GM12878 (cell line): Measurements from ENCODE around the gene CCDC197. TPM values are rescaled to one million over a fixed set of nuclear protein-coding genes. Genes with fewer than 3 reads are reported as not detected.

Experiments used
- ATAC-seq: fragments of 200-7000 bp; cut with Tn5 transposase; 3 replicates; pipeline ENCODE4 v1.9.1; 2020; ENCODE audit warnings: mild to moderate bottlenecking, moderate library complexity
- BruUV-seq: library from RNA; stranded (reverse); fragments of 400-500 nt; replicated peaks from 2 replicates; lab custom pipeline; 2021; lab: Mats Ljungman, UMichigan
- CTCF ChIA-PET: fragments of 300-600 bp; sonication (Branson Sonifier 250); formaldehyde crosslinking; extraction: SDS; loops from one replicate; lab custom pipeline; 2021; ENCODE audit warnings: inconsistent platforms; lab: Yijun Ruan, JAX
- POLR2A ChIA-PET: fragments of 350-600 bp; formaldehyde crosslinking; extraction: SDS; loops from one replicate; lab custom pipeline; 2021; ENCODE audit warnings: inconsistent platforms; lab: Charles Lee
- RAD21 ChIA-PET: fragments of 300-600 bp; sonication (Branson Sonifier 250); formaldehyde crosslinking; loops from one replicate; lab custom pipeline; 2023; ENCODE audit warnings: antibody characterized with exemption; ENCODE audit not compliant: unreplicated experiment; lab: Charles Lee
- SMC1A ChIA-PET: fragments of 300-600 bp; sonication (Branson Sonifier 250); formaldehyde crosslinking; loops from one replicate; lab custom pipeline; 2023; ENCODE audit not compliant: unreplicated experiment, uncharacterized antibody; lab: Charles Lee
- DNase-seq: peaks from one replicate; pipeline ENCODE4 v3.0.0-alpha.2; 2011; ENCODE audit warnings: low read depth, low spot score
- FAIRE-seq: peaks from 3 replicates; lab custom pipeline; 2011; peaks lifted over from hg19 to GRCh38; lab: Jason Lieb, UNC
- H2AFZ ChIP-seq: 2 replicates; pipeline ENCODE4 v1.6.0; 2011; ENCODE audit warnings: low read depth, low read length, control low read depth; ENCODE audit not compliant: control insufficient read depth
- H3K27ac ChIP-seq: 2 replicates; pipeline ENCODE4 v1.5.1; 2011; ENCODE audit warnings: control low read depth; ENCODE audit not compliant: control insufficient read depth, insufficient read depth
- H3K27me3 ChIP-seq, 2 experiments: replicated peaks in 1 of 2; 2 replicates each; pipeline versions ENCODE4 v1.6.0 to v1.6.1; 2011; ENCODE audit warnings: low read length in 1 of 2; ENCODE audit not compliant: control insufficient read depth in 2 of 2, insufficient read depth in 2 of 2
- H3K36me3 ChIP-seq, 2 experiments: 2 replicates each; pipeline ENCODE4 v1.5.1; 2011; ENCODE audit warnings: low read length in 1 of 2; ENCODE audit not compliant: control insufficient read depth in 2 of 2, insufficient read depth in 2 of 2
- H3K4me1 ChIP-seq: 2 replicates; pipeline ENCODE4 v1.6.1; 2011; ENCODE audit warnings: mild to moderate bottlenecking, low read length, moderate library complexity, mixed read lengths; ENCODE audit not compliant: control insufficient read depth, insufficient read depth
- H3K4me2 ChIP-seq: 2 replicates; pipeline ENCODE4 v1.6.0; 2011; ENCODE audit warnings: control low read depth; ENCODE audit not compliant: control insufficient read depth, insufficient read depth
- H3K4me3 ChIP-seq: fragments of 200-600 bp; sonication (generic); 2 replicates; pipeline ENCODE4 v1.5.1; 2016
- H3K79me2 ChIP-seq: 2 replicates; pipeline ENCODE4 v1.6.0; 2011; ENCODE audit warnings: low read length; ENCODE audit not compliant: control insufficient read depth, insufficient read depth
- H3K9ac ChIP-seq: 2 replicates; pipeline ENCODE4 v1.8.0; 2011; ENCODE audit warnings: low read length, control low read depth, mixed read lengths; ENCODE audit not compliant: control insufficient read depth, insufficient read depth
- H3K9me3 ChIP-seq: replicated peaks from 3 replicates; pipeline ENCODE4 v1.5.1; 2011; ENCODE audit warnings: mild to moderate bottlenecking, low read length; ENCODE audit not compliant: control insufficient read depth, insufficient read depth
- H4K20me1 ChIP-seq: 2 replicates; pipeline ENCODE4 v1.6.0; 2011; ENCODE audit not compliant: control insufficient read depth, insufficient read depth
- CEBPB ChIP-seq, 2 experiments: fragments of 150-350 bp in 1 of 2; IDR thresholded peaks; 2 replicates each; pipeline ENCODE4 v1.6.1; 2012 to 2014; ENCODE audit warnings: low read depth in 2 of 2, low read length in 2 of 2, borderline replicate concordance in 1 of 2, inconsistent platforms in 1 of 2
- IRF5 ChIP-seq: fragments of 450-650 bp; IDR thresholded peaks from 2 replicates; pipeline ENCODE4 v1.6.1; 2017; ENCODE audit warnings: borderline replicate concordance
- MTA3 ChIP-seq: IDR thresholded peaks from 2 replicates; pipeline ENCODE4 v1.6.1; 2012; ENCODE audit warnings: low read length, inconsistent platforms, borderline replicate concordance
- NFYB ChIP-seq: IDR thresholded peaks from 2 replicates; pipeline ENCODE4 v1.6.1; 2011; ENCODE audit warnings: low read depth, mild to moderate bottlenecking, low read length, improper control_type of control experiment, moderate library complexity; ENCODE audit not compliant: insufficient read depth
- POLR2AphosphoS2 ChIP-seq: IDR thresholded peaks from 2 replicates; pipeline ENCODE4 v1.6.1; 2011; ENCODE audit warnings: low read depth, mild to moderate bottlenecking, low read length, improper control_type of control experiment, moderate library complexity
- POLR2AphosphoS5 ChIP-seq: IDR thresholded peaks from 2 replicates; pipeline ENCODE4 v1.6.1; 2011; ENCODE audit warnings: mild to moderate bottlenecking, low read length, inconsistent platforms
- ZNF217 ChIP-seq: fragments of 450-650 bp; IDR thresholded peaks from 2 replicates; pipeline ENCODE4 v1.6.1; 2017; ENCODE audit warnings: antibody characterized with exemption, mild to moderate bottlenecking
- WGBS: methylation state at CpG from one replicate; pipeline ENCODE4 v1.1.6; 2016; ENCODE audit warnings: low lambda C conversion rate; ENCODE audit not compliant: insufficient replicate concordance, insufficient coverage; ENCODE audit errors: missing lambda C conversion rate; 5-methylcytosine and 5-hydroxymethylcytosine counted together
- in situ Hi-C: fragments of 300-500 bp; cut with MboI; formaldehyde crosslinking; loops from 9 replicates; pipeline ENCODE4 v1.14.3; 2018; ENCODE audit warnings: mixed read lengths
- intact Hi-C: fragments of 100-400 bp; cut with micrococcal nuclease; formaldehyde crosslinking; loops from one replicate; pipeline ENCODE4 v1.14.2; 2022; ENCODE audit not compliant: unreplicated experiment
- polyA plus RNA-seq, 11 experiments: library from polyadenylated mRNA; depleted of rRNA in 4 of 11; unstranded in 6 of 11; stranded (reverse) in 5 of 11; fragments of >200 nt; fragmentation: Nextera tagmentation in 4 of 11; fragmentation: Illumina TruSeq in 1 of 11; extraction: Ambion mirVana in 4 of 11; extraction: Trizol in 1 of 11; gene quantifications; 1 replicate in 1 of 11; 2 replicates in 10 of 11; pipeline versions ENCODE4 v1.2.1 to v1.2.3, GENCODE V29; 2011 to 2016; ENCODE audit warnings: inconsistent platforms in 2 of 11, missing spikeins in 2 of 11, low read depth in 1 of 11
- total RNA-seq, 4 experiments: library from RNA; depleted of rRNA in 3 of 4; stranded (reverse); fragments of >200 nt in 3 of 4; fragmentation: Illumina TruSeq in 1 of 4; extraction: Trizol in 1 of 4; gene quantifications; 2 replicates each; pipeline versions ENCODE4 v1.2.1 to v1.2.3, GENCODE V29; 2013 to 2021

The CCDC197 gene
- total and polyA plus RNA-seq, 10 of the 15 experiments (the other 5 are each of a cell fraction or from before 2014, with no cell fraction given): 0.12 TPM; not detected in 9

- H3K9ac ChIP-seq: no peak overlapping the region
- in situ Hi-C loops: loop anchor here (25.0 kb wide), 2 partner anchors 1191 to 1709 kb away; no protein-coding TSS in a partner anchor
- ChIA-PET RAD21 (interaction anchor here (1.0 to 15.3 kb wide), 8 partner anchors 10 to 51 kb away, joined by 4 to 324 read pairs (median 8); partner anchors contain the start of gene ASB2), POLR2A (interaction anchor here (0.7 to 1.2 kb wide), 3 partner anchors 12 to 48 kb away, joined by 3 to 5 read pairs (median 5); no protein-coding TSS in a partner anchor), SMC1A (interaction anchor here (1.2 to 19.5 kb wide), 6 partner anchors 12 to 62 kb away, joined by 3 to 409 read pairs (median 25); partner anchors contain the start of gene ASB2)
- no peak for ATAC-seq
- peaks cover 55% of the 10 kb centered on the region for H3K4me1 ChIP-seq
- 96% methylated on average over 3 of the region's 3 CpGs for WGBS
- H3K36me3 ChIP-seq: peaks cover 0 to 2% of the 10 kb centered on the region in 2 experiments; a peak in 2 of 4 replicates
- H3K79me2 ChIP-seq: no peaks in the 10 kb centered on the region; the same call in 1 of the 2 replicates
- no peak for DNase-seq
- H3K27ac ChIP-seq: no peak overlapping the region
- no peaks in the 10 kb centered on the region for H3K27me3 ChIP-seq
- intact Hi-C loops: no loop called here
- no peak overlapping the region for H2AFZ ChIP-seq
- H4K20me1 ChIP-seq: no peaks in the 10 kb centered on the region
- H3K4me3 ChIP-seq: no peak overlapping the region
- TF ChIP-seq CEBPB (IDR thresholded peaks at IDR 0.05; ENCODE audit: borderline replicate concordance in 1 of 2, low read depth in 2 of 2, low read length in 2 of 2) (no peak), IRF5 (no peak), MTA3 (no peak), POLR2AphosphoS2 (no peak), NFYB (no peak), ZNF217 (no peak), POLR2AphosphoS5 (no peak)
- TF ChIP-seq, all 136 proteins: peak for 0
- Histone ChIP-seq H3K4me2 (0 out of 2 replicates have a peak overlapping the region, but pooled peaks have one; percentile 27), H3K9me3 (no peaks in the 10 kb centered on the region)
- CTCF ChIA-PET: interaction anchor here (0.6 to 5.2 kb wide), 9 partner anchors 9 to 183 kb away, joined by 3 to 58 read pairs (median 6); partner anchors contain the start of gene CCDC197
- no TSS peak for BruUV-seq
- no peak for FAIRE-seq
Observed at GRCh38 chr14:93952829-93953228, 44.3 kb upstream of the CCDC197 start.
